CD14-positive monocyte (primary cell): ENCODE measurements around the gene RPL31. TPM values are rescaled to one million over a fixed set of nuclear protein-coding genes. Genes with fewer than 3 reads are reported as not detected.

ENCODE experiments used
- DNase-seq, 3 donors: peaks; one replicate each; pipeline ENCODE4 v3.0.0-alpha.2; 2011 to 2022
- H2AFZ ChIP-seq: 2 replicates; pipeline ENCODE4 v1.6.0; 2012; ENCODE audit warnings: mild to moderate bottlenecking, low read depth, low read length, inconsistent platforms; ENCODE audit not compliant: insufficient read depth, poor library complexity, severe bottlenecking
- H3K27ac ChIP-seq, 2 donors: 1 replicate in 1 of 2; 2 replicates in 1 of 2; pipeline ENCODE4 v1.5.1; 2012 to 2013; ENCODE audit warnings: low read length in 2 of 2, control low read depth in 1 of 2, inconsistent platforms in 1 of 2, low read depth in 1 of 2, mild to moderate bottlenecking in 1 of 2
- H3K27me3 ChIP-seq, 2 donors: one replicate each; pipeline versions ENCODE4 v1.6.0 to v1.6.1; 2011 to 2013; ENCODE audit warnings: low read length in 2 of 2; ENCODE audit not compliant: control insufficient read depth in 2 of 2, insufficient read depth in 2 of 2
- H3K36me3 ChIP-seq, 2 donors: replicated peaks in 1 of 2; 1 replicate in 1 of 2; 2 replicates in 1 of 2; pipeline versions ENCODE4 v1.5.1 to v1.6.1; 2012 to 2013; ENCODE audit warnings: low read length in 2 of 2, control low read depth in 1 of 2, inconsistent platforms in 1 of 2, mild to moderate bottlenecking in 1 of 2; ENCODE audit not compliant: insufficient read depth in 2 of 2, control insufficient read depth in 1 of 2
- H3K4me1 ChIP-seq, 2 donors: 1 replicate in 1 of 2; 2 replicates in 1 of 2; pipeline versions ENCODE4 v1.5.1 to v1.6.1; 2012 to 2013; ENCODE audit warnings: low read length in 2 of 2, control low read depth in 1 of 2, inconsistent platforms in 1 of 2, mild to moderate bottlenecking in 1 of 2, moderate library complexity in 1 of 2; ENCODE audit not compliant: insufficient read depth in 2 of 2, control insufficient read depth in 1 of 2
- H3K4me2 ChIP-seq: replicated peaks from 2 replicates; pipeline ENCODE3; 2012; ENCODE audit warnings: low read length, moderate library complexity, mild to moderate bottlenecking; ENCODE audit not compliant: poor library complexity, severe bottlenecking; ENCODE audit errors: extremely low read depth
- H3K4me3 ChIP-seq, 3 experiments: fragments of 200-600 bp in 1 of 3; sonication (generic) in 1 of 3; replicated peaks in 1 of 3; 1 replicate in 2 of 3; 2 replicates in 1 of 3; pipeline ENCODE4 v1.5.1; 2011 to 2013; ENCODE audit warnings: low read length in 3 of 3, mild to moderate bottlenecking in 3 of 3, control low read depth in 2 of 3, low read depth in 2 of 3, inconsistent platforms in 1 of 3, moderate library complexity in 1 of 3
- H3K79me2 ChIP-seq: 2 replicates; pipeline ENCODE4 v1.6.0; 2012; ENCODE audit warnings: mild to moderate bottlenecking, control low read depth, inconsistent platforms, low read length, moderate library complexity; ENCODE audit not compliant: insufficient read depth
- H3K9ac ChIP-seq: 2 replicates; pipeline ENCODE4 v1.6.0; 2017; ENCODE audit warnings: low read length, mild to moderate bottlenecking; ENCODE audit not compliant: insufficient read depth, poor library complexity, severe bottlenecking
- H3K9me3 ChIP-seq, 2 donors: replicated peaks in 1 of 2; 1 replicate in 1 of 2; 2 replicates in 1 of 2; pipeline versions ENCODE4 v1.5.1 to v1.6.1; 2012 to 2013; ENCODE audit warnings: low read length in 2 of 2, control low read depth in 1 of 2; ENCODE audit not compliant: control insufficient read depth in 1 of 2, insufficient read depth in 1 of 2
- H4K20me1 ChIP-seq: 2 replicates; pipeline ENCODE4 v1.6.0; 2012; ENCODE audit warnings: mild to moderate bottlenecking, low read length, control low read depth, moderate library complexity; ENCODE audit not compliant: insufficient read depth
- H3K27ac Mint-ChIP-seq, 7 donors: one replicate each; pipeline ENCODE4 v1.8.0; 2020; ENCODE audit warnings: mild to moderate bottlenecking in 7 of 7, mixed read lengths in 7 of 7, moderate library complexity in 6 of 7, inconsistent platforms in 2 of 7
- H3K27me3 Mint-ChIP-seq, 3 donors: one replicate each; pipeline ENCODE4 v1.8.0; 2021 to 2022; ENCODE audit warnings: low read depth in 3 of 3, mild to moderate bottlenecking in 3 of 3, mixed read lengths in 3 of 3, moderate library complexity in 3 of 3, inconsistent platforms in 1 of 3
- H3K36me3 Mint-ChIP-seq, 2 donors: one replicate each; pipeline ENCODE4 v1.8.0; 2020; ENCODE audit warnings: mixed read lengths in 2 of 2, inconsistent platforms in 1 of 2, mild to moderate bottlenecking in 1 of 2
- H3K4me1 Mint-ChIP-seq: one replicate; pipeline ENCODE4 v1.8.0; 2020; ENCODE audit warnings: mild to moderate bottlenecking, mixed read lengths
- H3K4me3 Mint-ChIP-seq, 2 donors: one replicate each; pipeline ENCODE4 v1.8.0; 2020; ENCODE audit warnings: mild to moderate bottlenecking in 2 of 2, mixed read lengths in 2 of 2, moderate library complexity in 1 of 2
- H3K9me3 Mint-ChIP-seq, 7 donors: one replicate each; pipeline ENCODE4 v1.8.0; 2020 to 2022; ENCODE audit warnings: mixed read lengths in 7 of 7, mild to moderate bottlenecking in 6 of 7, moderate library complexity in 6 of 7, inconsistent platforms in 2 of 7
- CTCF ChIP-seq: fragments of 200-600 bp; IDR thresholded peaks from one replicate; pipeline ENCODE4 v1.8.0; 2022; ENCODE audit warnings: antibody characterized with exemption, mild to moderate bottlenecking
- WGBS: methylation state at CpG from one replicate; pipeline ENCODE4 v1.1.5; 2013; ENCODE audit warnings: missing lambda C conversion rate; ENCODE audit not compliant: insufficient coverage; 5-methylcytosine and 5-hydroxymethylcytosine counted together
- intact Hi-C, 2 donors: fragments of 100-400 bp; cut with micrococcal nuclease; formaldehyde crosslinking; loops; one replicate each; pipeline versions ENCODE4 v1.15.0 to v1.15.1; 2023
- polyA plus RNA-seq, 3 donors: library from polyadenylated mRNA; depleted of rRNA in 1 of 3; unstranded in 2 of 3; stranded (reverse) in 1 of 3; fragments of 300-500 nt in 2 of 3; fragments of >200 nt in 1 of 3; fragmentation: Illumina TruSeq in 2 of 3; gene quantifications; 1 replicate in 2 of 3; 2 replicates in 1 of 3; pipeline ENCODE4 v1.2.3, GENCODE V29; 2012 to 2021

Gene RPL31
- polyA plus RNA-seq, 3 donors, result 1,537 to 2,299 (median 1,998) TPM

GRCh38 chr2:101040761-101041160 lies 38.7 kb downstream of the RPL31 start:
- H3K36me3 ChIP-seq, result peaks cover 19 to 39% of the 10 kb centered on the region in 2 donors
- H3K9me3 Mint-ChIP-seq, result peaks cover 0 to 2% (median 0%) of the 10 kb centered on the region in 7 donors
- peaks cover 40 to 47% of the 10 kb centered on the region in 2 donors for H3K36me3 Mint-ChIP-seq
- no peaks in the 10 kb centered on the region for H3K27me3 Mint-ChIP-seq
- H3K79me2 ChIP-seq, result peaks cover 5% of the 10 kb centered on the region
- peak overlapping the region in 1 of 3 experiments; percentile 45 for H3K4me3 ChIP-seq
- peak overlapping the region; percentile 29 for H3K4me2 ChIP-seq
- TF ChIP-seq CTCF, result no peak
- no peaks in the 10 kb centered on the region for H3K27me3 ChIP-seq
- H3K4me1 Mint-ChIP-seq, result peaks cover 66% of the 10 kb centered on the region
- no peak overlapping the region for H2AFZ ChIP-seq
- WGBS, result 36% methylated on average over 5 of the region's 6 CpGs
- no peak overlapping the region for H3K9ac ChIP-seq
- H3K27ac Mint-ChIP-seq, result peak overlapping the region; percentile 50 to 89 (median 82)
- DNase-seq, result no peak
- peaks cover 14% of the 10 kb centered on the region for H4K20me1 ChIP-seq
- H3K4me3 Mint-ChIP-seq, result peak overlapping the region in 1 of 2 donors; percentile 22
- intact Hi-C loops, result no loop called here
- H3K27ac ChIP-seq, result peak overlapping the region; percentile 55 to 78
- H3K9me3 ChIP-seq, result no peaks in the 10 kb centered on the region
- H3K4me1 ChIP-seq, result peaks cover 48 to 60% of the 10 kb centered on the region in 2 donors

- Mint-ChIP-seq H3K4me1 (peaks cover 66% of the 10 kb centered on the region), H3K4me3 (peak overlapping the region; percentile 17 to 22), H3K27me3 (no peaks in the 10 kb centered on the region), H3K36me3 (peaks cover 38 to 45% of the 10 kb centered on the region in 2 donors), H3K27ac (peak overlapping the region; percentile 50 to 89 (median 82)), H3K9me3 (peaks cover 0 to 2% (median 0%) of the 10 kb centered on the region in 7 donors)
- Histone ChIP-seq H3K36me3 (peaks cover 15 to 38% of the 10 kb centered on the region in 2 donors), H3K27ac (peak overlapping the region; percentile 28 to 78), H3K4me2 (peak overlapping the region; percentile 29), H3K9me3 (no peaks in the 10 kb centered on the region), H3K27me3 (no peaks in the 10 kb centered on the region), H3K4me1 (peaks cover 48 to 60% of the 10 kb centered on the region in 2 donors), H3K79me2 (peaks cover 5% of the 10 kb centered on the region), H4K20me1 (peaks cover 13% of the 10 kb centered on the region), H2AFZ (no peak overlapping the region), H3K4me3 (peak overlapping the region in 1 of 3 experiments; percentile 45), H3K9ac (no peak overlapping the region)
- 22% methylated on average over 3 of the region's 4 CpGs for WGBS
- TF ChIP-seq CTCF, result no peak
- intact Hi-C loops, result no loop called here
- peak; percentile 47 to 66 (median 65) for DNase-seq
These were observed 39.3 kb downstream of the RPL31 start for GRCh38 chr2:101041413-101041812.
